Heart right ventricle (tissue), 16 donors: ENCODE data around the gene EDC3. TPM values are rescaled to one million over a fixed set of nuclear protein-coding genes. Genes with fewer than 3 reads are reported as not detected.

ENCODE experiments used
- ATAC-seq, 8 donors: fragments of 200-7000 bp; cut with Tn5 transposase; one replicate each; pipeline ENCODE4 v1.9.1; 2020; ENCODE audit warnings: mild to moderate bottlenecking in 8 of 8, moderate library complexity in 8 of 8, moderate number of reproducible peaks in 1 of 8
- DNase-seq, 2 donors: peaks; one replicate each; pipeline ENCODE4 v3.0.0-alpha.2; 2020
- H3K27ac ChIP-seq, 10 donors: fragments of 200-600 bp; sonication (generic) in 2 of 10; one replicate each; pipeline versions ENCODE4 v1.5.0 to v1.8.0; 2020 to 2022; ENCODE audit warnings: mild to moderate bottlenecking in 3 of 10
- H3K27me3 ChIP-seq, 7 donors: fragments of 200-600 bp; one replicate each; pipeline ENCODE4 v1.8.0; 2021 to 2022; ENCODE audit warnings: mild to moderate bottlenecking in 2 of 7
- H3K36me3 ChIP-seq, 9 donors: fragments of 200-600 bp; sonication (generic) in 1 of 9; one replicate each; pipeline versions ENCODE4 v1.5.0 to v1.8.0; 2020 to 2022; ENCODE audit warnings: mild to moderate bottlenecking in 2 of 9
- H3K4me1 ChIP-seq, 9 donors: fragments of 200-600 bp; sonication (generic) in 1 of 9; one replicate each; pipeline versions ENCODE4 v1.5.0 to v1.8.0; 2020 to 2022; ENCODE audit warnings: mild to moderate bottlenecking in 4 of 9
- H3K4me3 ChIP-seq, 10 donors: fragments of 200-600 bp; sonication (generic) in 2 of 10; one replicate each; pipeline versions ENCODE4 v1.5.0 to v1.8.0; 2020 to 2022; ENCODE audit warnings: mild to moderate bottlenecking in 7 of 10, moderate library complexity in 2 of 10
- H3K9me3 ChIP-seq, 11 donors: fragments of 200-600 bp in 10 of 11; sonication (generic) in 2 of 11; one replicate each; pipeline versions ENCODE4 v1.5.0 to v1.8.0; 2013 to 2022; ENCODE audit warnings: mild to moderate bottlenecking in 2 of 11, control low read depth in 1 of 11, moderate library complexity in 1 of 11
- WGBS, 2 donors: extraction: QIAGEN DNeasy Blood & Tissue Kit; methylation state at CpG; one replicate each; pipeline ENCODE4 v1.1.7; 2013; ENCODE audit warnings: inconsistent platforms in 1 of 2; 5-methylcytosine and 5-hydroxymethylcytosine counted together
- intact Hi-C, 10 donors: fragments of 100-400 bp; cut with DNase I; formaldehyde crosslinking; loops; one replicate each; pipeline versions ENCODE4 v1.11.1 to v1.14.2; 2022
- polyA plus RNA-seq, 2 donors: library from polyadenylated mRNA; stranded (reverse); fragments of 200-250 nt; gene quantifications; one replicate each; pipeline ENCODE4 v1.2.3, GENCODE V29; 2013
- total RNA-seq, 10 donors: library from RNA; stranded (reverse); fragmentation: NEBNext Ultra II Directional in 3 of 10; extraction: Animal tissue kit (Norgen Biotek cat#: 25700) in 3 of 10; gene quantifications; one replicate each; pipeline versions ENCODE4 v1.2.1 to v1.2.4, GENCODE V29; 2021 to 2023
- TF ChIP-seq, protein P1 (sequence below), 9 donors: fragments of 200-600 bp; sonication (generic) in 2 of 9; IDR thresholded peaks; one replicate each; pipeline versions ENCODE4 v1.5.0 to v1.8.0; 2021 to 2022; ENCODE audit warnings: antibody characterized with exemption in 9 of 9, mild to moderate bottlenecking in 5 of 9, moderate library complexity in 1 of 9
- donor health status: Arrhythmogenic right ventricular cardiomyopathy.
- donor health status: ischemic (EF 13 %, LVEDD 7.1; RV severe dilation, severe dysfunction).
- donor health status: healthy with polysubstance abuse.
- donor health status: DM: no; HTN: yes; CAD: no.
- donor health status: DM: no; HTN: no; CAD: no.
- donor health status: ischemic (EF 25% LVEDD 6.9; RV normal size, moderate dysfunction).
- donor health status: ischemic (EF 25% LVEDD 5.7; RV mildly dilated, moderate dysfunction).
- donor health status: healthy.
- donor health status: DM: yes; HTN: yes; CAD: no.
- donor health status: Ischemic cardiomyopathy.
- donor health status: ischemic (EF 35%, LVEDD 5.7; RV mildly dilated, moderate dysfunction).
- donor health status: nonischemic (EF 11% LVEDD 7.7; RV severe dilation, severe dysfunction).
- donor health status: DM: yes; HTN: yes; CAD: no.
- donor health status: PGD.
- donor health status: ischemic (EF 29% LVEDD 5.4; RV normal size, mild dysfunction).
- donor health status: nonischemic (EF 23%, LVEDD 6.1; RV moderate dilation, normal function).

EDC3 gene
- total and polyA plus RNA-seq, 12 donors: 10.4 to 18.1 (median 15.5) TPM

DNA sequence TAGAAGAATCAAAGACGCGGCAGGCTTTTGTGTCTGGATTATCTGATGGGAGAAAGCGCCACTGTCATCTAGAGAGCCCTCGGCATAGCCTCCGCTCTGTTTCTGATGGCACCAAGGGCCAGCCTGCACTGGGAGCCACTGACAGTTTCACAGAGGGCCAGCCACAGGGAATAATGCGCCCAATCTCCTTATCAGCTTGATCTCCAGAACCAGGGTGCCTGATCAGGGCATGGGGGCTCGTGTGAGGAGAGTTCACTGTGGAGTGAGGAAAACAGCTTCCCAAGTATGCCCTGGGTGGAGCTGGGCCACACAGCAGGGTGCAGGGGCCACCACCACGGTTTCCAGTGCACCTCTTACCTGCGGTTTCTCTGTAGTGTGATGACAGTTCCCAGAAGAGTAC lies 110.0 kb downstream of the EDC3 start:
- H3K4me1 ChIP-seq: peaks cover 0 to 30% (median 17%) of the 10 kb centered on the region in 9 donors
- intact Hi-C loops: loop anchor here in 1 of 10 donors (5.0 kb wide), 1 partner anchor 34 kb away; no protein-coding TSS in a partner anchor
- H3K27ac ChIP-seq: no peak overlapping the region
- peaks cover 0 to 33% (median 8%) of the 10 kb centered on the region in 9 donors for H3K36me3 ChIP-seq
- H3K9me3 ChIP-seq: no peaks in the 10 kb centered on the region
- ATAC-seq (no peak), DNase-seq (no peak)
- no peaks in the 10 kb centered on the region for H3K27me3 ChIP-seq
- TF ChIP-seq, protein P1, sequence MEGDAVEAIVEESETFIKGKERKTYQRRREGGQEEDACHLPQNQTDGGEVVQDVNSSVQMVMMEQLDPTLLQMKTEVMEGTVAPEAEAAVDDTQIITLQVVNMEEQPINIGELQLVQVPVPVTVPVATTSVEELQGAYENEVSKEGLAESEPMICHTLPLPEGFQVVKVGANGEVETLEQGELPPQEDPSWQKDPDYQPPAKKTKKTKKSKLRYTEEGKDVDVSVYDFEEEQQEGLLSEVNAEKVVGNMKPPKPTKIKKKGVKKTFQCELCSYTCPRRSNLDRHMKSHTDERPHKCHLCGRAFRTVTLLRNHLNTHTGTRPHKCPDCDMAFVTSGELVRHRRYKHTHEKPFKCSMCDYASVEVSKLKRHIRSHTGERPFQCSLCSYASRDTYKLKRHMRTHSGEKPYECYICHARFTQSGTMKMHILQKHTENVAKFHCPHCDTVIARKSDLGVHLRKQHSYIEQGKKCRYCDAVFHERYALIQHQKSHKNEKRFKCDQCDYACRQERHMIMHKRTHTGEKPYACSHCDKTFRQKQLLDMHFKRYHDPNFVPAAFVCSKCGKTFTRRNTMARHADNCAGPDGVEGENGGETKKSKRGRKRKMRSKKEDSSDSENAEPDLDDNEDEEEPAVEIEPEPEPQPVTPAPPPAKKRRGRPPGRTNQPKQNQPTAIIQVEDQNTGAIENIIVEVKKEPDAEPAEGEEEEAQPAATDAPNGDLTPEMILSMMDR (IDR thresholded peaks at IDR 0.05): no peak
- WGBS, 2 donors: 87 to 92% methylated on average over 9 of the region's 9 CpGs
- no peak overlapping the region for H3K4me3 ChIP-seq

DNA sequence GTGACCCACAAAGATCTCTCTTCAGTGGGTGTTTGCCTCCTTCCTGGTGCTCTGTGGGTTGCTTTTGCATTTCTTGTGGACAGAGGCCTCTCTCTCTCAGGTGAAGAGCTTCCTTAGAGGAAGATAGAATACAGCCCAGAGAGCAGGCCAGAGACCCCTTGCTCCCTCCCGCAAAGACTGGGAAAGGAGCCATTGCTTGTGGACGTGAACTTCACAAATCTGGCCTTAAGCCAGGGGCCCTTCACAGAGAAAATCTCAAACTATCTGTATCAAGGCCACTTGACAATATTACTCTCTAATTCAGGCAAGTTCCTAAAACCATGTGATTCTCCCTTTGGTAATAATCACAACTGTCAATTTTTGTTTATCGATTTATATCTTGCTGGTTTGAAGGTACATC lies 110.6 kb downstream of the EDC3 start:
- intact Hi-C loops: loop anchor here in 1 of 10 donors (5.0 kb wide), 1 partner anchor 33 kb away; no protein-coding TSS in a partner anchor

DNA sequence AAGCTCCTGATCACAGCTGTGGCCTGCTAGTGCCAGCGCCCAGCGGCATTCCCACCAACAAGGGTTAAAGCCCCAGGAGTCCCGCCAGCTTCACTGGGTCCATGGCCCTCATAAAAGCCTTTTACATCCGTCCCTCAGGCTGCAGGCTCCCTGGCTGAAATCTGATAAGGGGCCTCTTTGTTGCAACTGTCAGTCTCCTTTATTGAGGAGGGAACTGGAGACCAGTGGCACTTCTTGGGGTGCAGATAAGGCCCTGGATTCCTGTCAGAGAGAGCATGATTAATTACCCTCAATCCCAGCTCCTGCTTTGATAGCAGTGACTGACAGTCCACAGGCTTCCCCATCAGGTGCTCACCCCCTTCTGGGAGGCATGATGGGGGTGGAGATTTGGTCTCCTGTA lies 111.0 kb downstream of the EDC3 start:
- WGBS, 2 donors: 80 to 87% methylated on average over 4 of the region's 4 CpGs
- H3K36me3 ChIP-seq: peaks cover 0 to 24% (median 1%) of the 10 kb centered on the region in 9 donors
- TF ChIP-seq, protein P1 (IDR thresholded peaks at IDR 0.05): no peak
- H3K27me3 ChIP-seq: no peaks in the 10 kb centered on the region
- intact Hi-C loops: loop anchor here in 1 of 10 donors (5.0 kb wide), 1 partner anchor 32 kb away; no protein-coding TSS in a partner anchor
- ATAC-seq: no peak
- peaks cover 0 to 30% (median 15%) of the 10 kb centered on the region in 9 donors for H3K4me1 ChIP-seq
- no peak overlapping the region for H3K4me3 ChIP-seq
- no peaks in the 10 kb centered on the region for H3K9me3 ChIP-seq
- DNase-seq: no peak
- no peak overlapping the region for H3K27ac ChIP-seq

More for the DNA sequence above, 110.6 kb downstream of the EDC3 start:
- no peak overlapping the region for H3K27ac ChIP-seq
- DNase-seq: no peak
- TF ChIP-seq, protein P1 (IDR thresholded peaks at IDR 0.05): no peak
- no peaks in the 10 kb centered on the region for H3K9me3 ChIP-seq
- H3K27me3 ChIP-seq: no peaks in the 10 kb centered on the region
- peaks cover 0 to 27% (median 5%) of the 10 kb centered on the region in 9 donors for H3K36me3 ChIP-seq
- 22 to 32% methylated on average over 3 of the region's 3 CpGs for WGBS, 2 donors
- H3K4me3 ChIP-seq: no peak overlapping the region
- no peak for ATAC-seq
- peaks cover 0 to 30% (median 17%) of the 10 kb centered on the region in 9 donors for H3K4me1 ChIP-seq

DNA sequence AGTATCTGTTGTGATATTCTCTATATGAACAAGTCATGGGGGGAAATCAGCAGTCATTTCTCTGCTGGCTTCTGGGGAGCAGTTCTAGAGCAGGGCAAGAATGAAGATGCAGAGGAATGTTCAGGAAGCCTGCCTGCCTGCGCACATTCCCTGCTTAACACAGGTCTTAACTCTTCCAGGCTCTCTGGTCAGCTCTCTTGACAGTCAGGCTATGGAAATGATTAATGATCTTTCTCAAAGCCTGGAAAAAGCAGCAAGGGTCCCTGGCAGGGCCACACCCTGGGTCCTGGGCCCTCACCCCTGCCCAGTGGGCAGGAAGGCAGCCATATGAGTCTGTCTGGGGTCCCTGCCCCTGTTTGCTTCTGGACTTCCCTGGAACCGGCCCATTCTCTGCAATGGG lies 111.6 kb downstream of the EDC3 start:
- Histone ChIP-seq H3K27ac (no peak overlapping the region), H3K36me3 (peaks cover 0 to 24% (median 0%) of the 10 kb centered on the region in 9 donors), H3K9me3 (no peaks in the 10 kb centered on the region), H3K4me3 (no peak overlapping the region), H3K27me3 (no peaks in the 10 kb centered on the region), H3K4me1 (peaks cover 0 to 27% (median 10%) of the 10 kb centered on the region in 9 donors)
- intact Hi-C loops: no loop called here
- WGBS, 2 donors: 80 to 84% methylated on average over 2 of the region's 2 CpGs
- TF ChIP-seq, protein P1 (IDR thresholded peaks at IDR 0.05): no peak
- DNase-seq (no peak), ATAC-seq (no peak)

Other genes starting within 250 kb of the EDC3 start
- 10 to 100 TPM; 49.1 to 56.6 (median 52.7) TPM for gene UBL7, start 234.9 kb downstream of the EDC3 start, total RNA-seq
- 10 to 100 TPM; 47.0 to 51.7 TPM for gene UBL7, start 234.9 kb downstream of the EDC3 start, polyA plus RNA-seq
- 1 to 10 TPM; 1.2 to 3.7 (median 2.4) TPM for gene ARID3B, start 154.8 kb downstream of the EDC3 start, total RNA-seq
- gene ARID3B, start 154.8 kb downstream of the EDC3 start, polyA plus RNA-seq: 1 to 10 TPM; 1.4 to 3.0 TPM
- gene CLK3, start 80.2 kb downstream of the EDC3 start, total RNA-seq: 10 to 100 TPM; 40.2 to 52.1 (median 45.2) TPM
- 10 to 100 TPM; 27.7 to 73.6 TPM for gene CLK3, start 80.2 kb downstream of the EDC3 start, polyA plus RNA-seq
- gene CYP1A1, start 29.5 kb upstream of the EDC3 start, total RNA-seq: under 1 TPM in 6 of 10 donors, not detected in 4; 0.13 to 0.53 (median 0.42) TPM
- gene CYP1A1, start 29.5 kb upstream of the EDC3 start, polyA plus RNA-seq: under 1 TPM; 0.20 to 0.88 TPM
- under 1 TPM in 1 of 10 donors, not detected in 9; 0.11 TPM for gene CYP1A2, start 52.8 kb upstream of the EDC3 start, total RNA-seq
- gene CYP1A2, start 52.8 kb upstream of the EDC3 start, polyA plus RNA-seq: not detected
- gene CSK, start 86.1 kb upstream of the EDC3 start, total RNA-seq: 10 to 100 TPM; 20.3 to 48.6 (median 24.8) TPM
- 10 to 100 TPM; 19.7 to 35.2 TPM for gene CSK, start 86.1 kb upstream of the EDC3 start, polyA plus RNA-seq
- 10 to 100 TPM in 4 of 10 donors, 1 to 10 TPM in 6; 6.3 to 47.4 (median 9.0) TPM for gene LMAN1L, start 116.8 kb upstream of the EDC3 start, total RNA-seq
- 10 to 100 TPM in 1 of 2 donors, under 1 TPM in 1; 0.03 to 18.4 TPM for gene LMAN1L, start 116.8 kb upstream of the EDC3 start, polyA plus RNA-seq
- 1 to 10 TPM in 7 of 10 donors, under 1 TPM in 2, not detected in 1; 0.64 to 6.1 (median 1.3) TPM for gene CPLX3, start 130.6 kb upstream of the EDC3 start, total RNA-seq
- 10 to 100 TPM in 1 of 2 donors, under 1 TPM in 1; 0.04 to 14.6 TPM for gene CPLX3, start 130.6 kb upstream of the EDC3 start, polyA plus RNA-seq
- 10 to 100 TPM; 21.3 to 44.0 (median 24.7) TPM for gene ULK3, start 147.1 kb upstream of the EDC3 start, total RNA-seq
- 10 to 100 TPM; 22.5 to 56.3 TPM for gene ULK3, start 147.1 kb upstream of the EDC3 start, polyA plus RNA-seq
- gene SCAMP2, start 177.3 kb upstream of the EDC3 start, total RNA-seq: 10 to 100 TPM; 28.0 to 64.3 (median 39.1) TPM
- gene SCAMP2, start 177.3 kb upstream of the EDC3 start, polyA plus RNA-seq: 10 to 100 TPM; 30.9 to 76.7 TPM
- 10 to 100 TPM; 39.3 to 86.4 (median 57.4) TPM for gene MPI, start 194.0 kb upstream of the EDC3 start, total RNA-seq
- gene MPI, start 194.0 kb upstream of the EDC3 start, polyA plus RNA-seq: 10 to 100 TPM; 24.4 to 34.3 TPM
- 100 to 1,000 TPM in 4 of 10 donors, 10 to 100 TPM in 6; 73.1 to 159 (median 98.7) TPM for gene FAM219B, start 210.8 kb upstream of the EDC3 start, total RNA-seq
- 10 to 100 TPM; 27.1 to 51.1 TPM for gene FAM219B, start 210.8 kb upstream of the EDC3 start, polyA plus RNA-seq
- gene COX5A, start 242.0 kb upstream of the EDC3 start, total RNA-seq: 1,000 to 10,000 TPM in 9 of 10 donors, 100 to 1,000 TPM in 1; 894 to 1,717 (median 1,286) TPM
- 1,000 to 10,000 TPM; 1,114 to 1,728 TPM for gene COX5A, start 242.0 kb upstream of the EDC3 start, polyA plus RNA-seq